ENCODE measurements around the gene PARD3. TPM values are rescaled to one million over a fixed set of nuclear protein-coding genes. Genes with fewer than 3 reads are reported as not detected.

The PARD3 gene
- total RNA-seq, 6 donors from 2014 or later = 30.6 to 108 (median 50.6) TPM

GRCh38 chr10:34655286-34656170 is 159.6 kb downstream of the PARD3 start:
- H3K36me3 ChIP-seq = no peaks in the 10 kb centered on the region
- ATAC-seq (ENCODE audit: low FRiP score in 2 of 2) = peak; percentile 47 to 67
- DNase-seq = no peak
- no peak overlapping the region for H3K27ac ChIP-seq
- TF ChIP-seq POLR2AphosphoS5 (IDR thresholded peaks at IDR 0.05) (no peak), CTCF (IDR thresholded peaks at IDR 0.05) (peak in 5 of 6 experiments; percentile 55 to 69 (median 62))
- H3K4me3 ChIP-seq = no peak overlapping the region
- H3K4me1 ChIP-seq = peaks cover 9 to 47% (median 15%) of the 10 kb centered on the region in 4 donors
- H3K9me3 ChIP-seq = no peaks in the 10 kb centered on the region
- H3K27me3 ChIP-seq = no peaks in the 10 kb centered on the region
- WGBS, 2 donors = 49 to 55% methylated on average over 6 of the region's 6 CpGs

DNA sequence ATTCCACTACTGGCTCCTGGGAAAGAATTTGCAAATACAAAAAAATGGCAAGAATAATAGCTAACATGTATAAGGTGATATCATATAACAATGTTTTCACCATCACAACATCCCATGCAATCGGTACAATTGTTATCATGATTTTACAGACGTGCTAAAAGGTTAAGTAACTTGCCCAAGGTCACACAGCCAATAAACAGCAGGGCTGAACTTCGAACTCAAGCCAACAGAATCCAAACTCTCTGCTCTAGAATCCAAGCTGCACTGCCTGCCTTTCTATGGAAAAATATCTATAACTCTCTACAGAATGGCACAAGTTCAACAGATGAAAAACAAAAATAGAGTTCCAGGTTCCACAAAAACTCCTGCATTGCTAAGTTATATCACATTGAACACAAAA is 160.9 kb downstream of the PARD3 start:
- Histone ChIP-seq H3K4me3 (no peak overlapping the region), H3K4me1 (peaks cover 9 to 47% (median 15%) of the 10 kb centered on the region in 4 donors), H3K36me3 (no peaks in the 10 kb centered on the region), H3K9me3 (no peaks in the 10 kb centered on the region), H3K27me3 (no peaks in the 10 kb centered on the region), H3K27ac (no peak overlapping the region)
- TF ChIP-seq POLR2AphosphoS5 (IDR thresholded peaks at IDR 0.05) = no peak
- TF ChIP-seq POLR2A (IDR thresholded peaks at IDR 0.05) = no peak
- no peak for TF ChIP-seq EP300 (IDR thresholded peaks at IDR 0.05)
- TF ChIP-seq CTCF (IDR thresholded peaks at IDR 0.05) = no peak
- ATAC-seq (ENCODE audit: low FRiP score in 2 of 2) (no peak), DNase-seq (no peak)
- WGBS, 2 donors = 48 to 81% methylated on average over 3 of the region's 3 CpGs

DNA sequence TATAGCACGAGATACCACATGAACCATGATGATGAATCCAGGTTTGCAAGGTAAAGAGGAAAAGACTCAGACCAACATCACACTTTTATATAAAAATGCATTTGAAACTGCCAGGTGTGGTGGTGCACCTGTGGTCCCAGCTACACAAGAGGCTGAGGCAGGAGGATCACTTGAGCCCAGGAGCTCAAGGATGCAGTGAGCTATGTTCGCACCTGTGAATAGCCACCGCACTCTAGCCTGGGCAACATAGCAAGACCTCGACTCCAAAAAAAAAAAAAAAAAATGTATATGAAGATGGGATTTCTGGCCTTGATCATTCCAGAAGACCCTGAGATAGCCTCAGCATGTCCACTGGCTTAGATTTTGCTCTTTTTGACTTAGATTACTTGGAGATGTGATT is 161.6 kb downstream of the PARD3 start:
- TF ChIP-seq CTCF (IDR thresholded peaks at IDR 0.05) = no peak
- TF ChIP-seq POLR2AphosphoS5 (IDR thresholded peaks at IDR 0.05) = no peak
- no peak for TF ChIP-seq POLR2A (IDR thresholded peaks at IDR 0.05)
- no peak for TF ChIP-seq EP300 (IDR thresholded peaks at IDR 0.05)
- H3K27me3 ChIP-seq = no peaks in the 10 kb centered on the region
- H3K4me1 ChIP-seq = peaks cover 7 to 41% (median 12%) of the 10 kb centered on the region in 4 donors
- DNase-seq (no peak), ATAC-seq (ENCODE audit: low FRiP score in 2 of 2) (no peak)
- no peaks in the 10 kb centered on the region for H3K36me3 ChIP-seq
- H3K27ac ChIP-seq = no peak overlapping the region
- 90 to 91% methylated on average over 4 of the region's 4 CpGs for WGBS, 2 donors
- H3K4me3 ChIP-seq = no peak overlapping the region
- no peaks in the 10 kb centered on the region for H3K9me3 ChIP-seq

- H3K27me3 ChIP-seq = no peaks in the 10 kb centered on the region
- no peaks in the 10 kb centered on the region for H3K36me3 ChIP-seq
- 74 to 79% methylated on average over 12 of the region's 12 CpGs for WGBS, 2 donors
- no peak for TF ChIP-seq POLR2AphosphoS5 (IDR thresholded peaks at IDR 0.05)
- TF ChIP-seq CTCF (IDR thresholded peaks at IDR 0.05) = no peak
- TF ChIP-seq EP300 (IDR thresholded peaks at IDR 0.05) = no peak
- no peak for TF ChIP-seq POLR2A (IDR thresholded peaks at IDR 0.05)
- DNase-seq (no peak), ATAC-seq (ENCODE audit: low FRiP score in 2 of 2) (no peak)
- peaks cover 6 to 37% (median 10%) of the 10 kb centered on the region in 4 donors for H3K4me1 ChIP-seq
- no peak overlapping the region for H3K27ac ChIP-seq
- H3K9me3 ChIP-seq = no peaks in the 10 kb centered on the region
- H3K4me3 ChIP-seq = no peak overlapping the region
These were observed 163.5 kb downstream of the PARD3 start for GRCh38 chr10:34651416-34652195.
